HepG2 (cell line): ENCODE results near the gene PEPD. TPM values are rescaled to one million over a fixed set of nuclear protein-coding genes. Genes with fewer than 3 reads are reported as not detected.
A peak's percentile ranks its signal among the peaks of the same experiment; 100 is the strongest.

Experiments
- CENPT ChIP-seq: sonication (generic); formaldehyde crosslinking; IDR thresholded peaks from 2 replicates; pipeline ENCODE4 v1.8.0; 2022; ENCODE audit warnings: low read depth, mild to moderate bottlenecking, moderate library complexity, missing genetic modification reagents
- GFI1 ChIP-seq: sonication (generic); formaldehyde crosslinking; IDR thresholded peaks from 2 replicates; pipeline ENCODE4 v1.5.0; 2020; ENCODE audit warnings: missing genetic modification reagents, mild to moderate bottlenecking, borderline replicate concordance
- KLF9 ChIP-seq: IDR thresholded peaks from 2 replicates; pipeline ENCODE4 v1.6.1; 2016; ENCODE audit warnings: low read depth
- NFIB ChIP-seq: sonication (generic); formaldehyde crosslinking; IDR thresholded peaks from 2 replicates; pipeline ENCODE4 v1.9.0; 2021; ENCODE audit warnings: missing genetic modification reagents, mild to moderate bottlenecking, borderline replicate concordance
- REPIN1 ChIP-seq: sonication (generic); formaldehyde crosslinking; IDR thresholded peaks from 2 replicates; pipeline ENCODE4 v1.8.0; 2022; ENCODE audit warnings: missing genetic modification reagents, low read depth, mild to moderate bottlenecking, borderline replicate concordance
- SMYD3 ChIP-seq: sonication (generic); formaldehyde crosslinking; IDR thresholded peaks from 2 replicates; pipeline ENCODE4 v1.8.1; 2023; ENCODE audit warnings: mild to moderate bottlenecking, missing genetic modification reagents
- ZC3H4 ChIP-seq: sonication (generic); formaldehyde crosslinking; IDR thresholded peaks from 2 replicates; pipeline ENCODE4 v1.4.0; 2020; ENCODE audit warnings: missing genetic modification reagents, borderline replicate concordance
- ZNF33B ChIP-seq: sonication (generic); formaldehyde crosslinking; IDR thresholded peaks from 2 replicates; pipeline ENCODE4 v1.5.1; 2020; ENCODE audit warnings: mild to moderate bottlenecking, missing genetic modification reagents
- ZNF510 ChIP-seq: sonication (generic); formaldehyde crosslinking; IDR thresholded peaks from 2 replicates; pipeline ENCODE4 v1.4.0; 2020; ENCODE audit warnings: low read depth, mild to moderate bottlenecking, missing genetic modification reagents
- ZNF790 ChIP-seq: sonication (generic); formaldehyde crosslinking; IDR thresholded peaks from 2 replicates; pipeline ENCODE4 v1.8.0; 2022; ENCODE audit warnings: missing genetic modification reagents, mild to moderate bottlenecking, borderline replicate concordance
- polyA plus RNA-seq, 8 experiments: library from polyadenylated mRNA; depleted of rRNA in 3 of 8; stranded (reverse) in 7 of 8; unstranded in 1 of 8; fragments of >200 nt; fragmentation: Illumina TruSeq in 4 of 8; extraction: Trizol in 4 of 8; gene quantifications; 2 replicates each; pipeline versions ENCODE4 v1.2.1 to v1.2.3, GENCODE V29; 2011 to 2016; ENCODE audit warnings: low read depth in 4 of 8, missing spikeins in 1 of 8, mixed read lengths in 1 of 8; ENCODE audit not compliant: insufficient read depth in 1 of 8
- total RNA-seq, 5 experiments: library from RNA; depleted of rRNA; stranded (reverse); fragments of >200 nt; fragmentation: Illumina TruSeq; extraction: Trizol; gene quantifications; 2 replicates each; pipeline ENCODE4 v1.2.3, GENCODE V29; 2016; ENCODE audit warnings: low read depth in 1 of 5
- TF ChIP-seq, protein P1 (sequence below), 2 experiments: fragments of 450-650 bp in 1 of 2; sonication (generic) in 1 of 2; formaldehyde crosslinking in 1 of 2; IDR thresholded peaks; 2 replicates each; pipeline versions ENCODE4 v1.6.1 to v1.8.0; 2016 to 2022; ENCODE audit warnings: antibody characterized with exemption in 1 of 2, mild to moderate bottlenecking in 1 of 2, missing genetic modification reagents in 1 of 2
- TF ChIP-seq, protein P2 (sequence below): sonication (generic); formaldehyde crosslinking; IDR thresholded peaks from 2 replicates; pipeline ENCODE4 v1.4.0; 2020; ENCODE audit warnings: mild to moderate bottlenecking, missing genetic modification reagents
- TF ChIP-seq, protein P3 (sequence below): sonication (generic); formaldehyde crosslinking; IDR thresholded peaks from 2 replicates; pipeline ENCODE4 v1.4.0; 2020; ENCODE audit warnings: missing genetic modification reagents

PEPD gene
- total and polyA plus RNA-seq, 2 of the 13 experiments (the other 11 are each of a cell fraction or from before 2014, with no cell fraction given) = 60.7 to 75.1 TPM

- TF ChIP-seq NFIB (CRISPR knock-in tag) (peak; percentile 99), ZNF33B (peak; percentile 100), KLF9 (CRISPR knock-in tag) (peak; percentile 94; the same call in 1 of the 2 replicates), GFI1 (peak; percentile 97), ZC3H4 (CRISPR knock-in tag) (no peak), SMYD3 (CRISPR knock-in tag) (peak; percentile 99), REPIN1 (CRISPR knock-in tag) (peak; percentile 100), ZNF790 (CRISPR knock-in tag) (peak; percentile 92; the same call in 1 of the 2 replicates), CENPT (CRISPR knock-in tag) (peak; percentile 89; the same call in 1 of the 2 replicates), ZNF510 (CRISPR knock-in tag) (peak; percentile 99)
- TF ChIP-seq, protein P1, sequence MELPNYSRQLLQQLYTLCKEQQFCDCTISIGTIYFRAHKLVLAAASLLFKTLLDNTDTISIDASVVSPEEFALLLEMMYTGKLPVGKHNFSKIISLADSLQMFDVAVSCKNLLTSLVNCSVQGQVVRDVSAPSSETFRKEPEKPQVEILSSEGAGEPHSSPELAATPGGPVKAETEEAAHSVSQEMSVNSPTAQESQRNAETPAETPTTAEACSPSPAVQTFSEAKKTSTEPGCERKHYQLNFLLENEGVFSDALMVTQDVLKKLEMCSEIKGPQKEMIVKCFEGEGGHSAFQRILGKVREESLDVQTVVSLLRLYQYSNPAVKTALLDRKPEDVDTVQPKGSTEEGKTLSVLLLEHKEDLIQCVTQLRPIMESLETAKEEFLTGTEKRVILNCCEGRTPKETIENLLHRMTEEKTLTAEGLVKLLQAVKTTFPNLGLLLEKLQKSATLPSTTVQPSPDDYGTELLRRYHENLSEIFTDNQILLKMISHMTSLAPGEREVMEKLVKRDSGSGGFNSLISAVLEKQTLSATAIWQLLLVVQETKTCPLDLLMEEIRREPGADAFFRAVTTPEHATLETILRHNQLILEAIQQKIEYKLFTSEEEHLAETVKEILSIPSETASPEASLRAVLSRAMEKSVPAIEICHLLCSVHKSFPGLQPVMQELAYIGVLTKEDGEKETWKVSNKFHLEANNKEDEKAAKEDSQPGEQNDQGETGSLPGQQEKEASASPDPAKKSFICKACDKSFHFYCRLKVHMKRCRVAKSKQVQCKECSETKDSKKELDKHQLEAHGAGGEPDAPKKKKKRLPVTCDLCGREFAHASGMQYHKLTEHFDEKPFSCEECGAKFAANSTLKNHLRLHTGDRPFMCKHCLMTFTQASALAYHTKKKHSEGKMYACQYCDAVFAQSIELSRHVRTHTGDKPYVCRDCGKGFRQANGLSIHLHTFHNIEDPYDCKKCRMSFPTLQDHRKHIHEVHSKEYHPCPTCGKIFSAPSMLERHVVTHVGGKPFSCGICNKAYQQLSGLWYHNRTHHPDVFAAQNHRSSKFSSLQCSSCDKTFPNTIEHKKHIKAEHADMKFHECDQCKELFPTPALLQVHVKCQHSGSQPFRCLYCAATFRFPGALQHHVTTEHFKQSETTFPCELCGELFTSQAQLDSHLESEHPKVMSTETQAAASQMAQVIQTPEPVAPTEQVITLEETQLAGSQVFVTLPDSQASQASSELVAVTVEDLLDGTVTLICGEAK (IDR thresholded peaks at IDR 0.05) = no peak
- TF ChIP-seq, protein P1 (CRISPR knock-in tag; IDR thresholded peaks at IDR 0.05) = peak; percentile 97
- TF ChIP-seq, protein P2, sequence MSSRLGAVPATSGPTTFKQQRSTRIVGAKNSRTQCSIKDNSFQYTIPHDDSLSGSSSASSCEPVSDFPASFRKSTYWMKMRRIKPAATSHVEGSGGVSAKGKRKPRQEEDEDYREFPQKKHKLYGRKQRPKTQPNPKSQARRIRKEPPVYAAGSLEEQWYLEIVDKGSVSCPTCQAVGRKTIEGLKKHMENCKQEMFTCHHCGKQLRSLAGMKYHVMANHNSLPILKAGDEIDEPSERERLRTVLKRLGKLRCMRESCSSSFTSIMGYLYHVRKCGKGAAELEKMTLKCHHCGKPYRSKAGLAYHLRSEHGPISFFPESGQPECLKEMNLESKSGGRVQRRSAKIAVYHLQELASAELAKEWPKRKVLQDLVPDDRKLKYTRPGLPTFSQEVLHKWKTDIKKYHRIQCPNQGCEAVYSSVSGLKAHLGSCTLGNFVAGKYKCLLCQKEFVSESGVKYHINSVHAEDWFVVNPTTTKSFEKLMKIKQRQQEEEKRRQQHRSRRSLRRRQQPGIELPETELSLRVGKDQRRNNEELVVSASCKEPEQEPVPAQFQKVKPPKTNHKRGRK (CRISPR knock-in tag) = no peak
- TF ChIP-seq, protein P3, sequence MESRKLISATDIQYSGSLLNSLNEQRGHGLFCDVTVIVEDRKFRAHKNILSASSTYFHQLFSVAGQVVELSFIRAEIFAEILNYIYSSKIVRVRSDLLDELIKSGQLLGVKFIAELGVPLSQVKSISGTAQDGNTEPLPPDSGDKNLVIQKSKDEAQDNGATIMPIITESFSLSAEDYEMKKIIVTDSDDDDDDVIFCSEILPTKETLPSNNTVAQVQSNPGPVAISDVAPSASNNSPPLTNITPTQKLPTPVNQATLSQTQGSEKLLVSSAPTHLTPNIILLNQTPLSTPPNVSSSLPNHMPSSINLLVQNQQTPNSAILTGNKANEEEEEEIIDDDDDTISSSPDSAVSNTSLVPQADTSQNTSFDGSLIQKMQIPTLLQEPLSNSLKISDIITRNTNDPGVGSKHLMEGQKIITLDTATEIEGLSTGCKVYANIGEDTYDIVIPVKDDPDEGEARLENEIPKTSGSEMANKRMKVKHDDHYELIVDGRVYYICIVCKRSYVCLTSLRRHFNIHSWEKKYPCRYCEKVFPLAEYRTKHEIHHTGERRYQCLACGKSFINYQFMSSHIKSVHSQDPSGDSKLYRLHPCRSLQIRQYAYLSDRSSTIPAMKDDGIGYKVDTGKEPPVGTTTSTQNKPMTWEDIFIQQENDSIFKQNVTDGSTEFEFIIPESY (CRISPR knock-in tag) = peak; percentile 88
These were observed 129.0 kb downstream of the PEPD start (continued) for GRCh38 chr19:33392341-33393285.
